Kasumi-1 (cell line): ENCODE measurements around the gene SCLY.
A peak's percentile ranks its signal among the peaks of the same experiment; 100 is the strongest.

Experiments
- DNase-seq, 2 experiments: peaks; one replicate each; lab custom pipeline; 2025; lab: John Stamatoyannopoulos, UW

Gene SCLY

GRCh38 chr2:238139196-238140039 lies 78.6 kb downstream of the SCLY start:
- DNase-seq: no peak

GRCh38 chr2:238140040-238140439 lies 79.2 kb downstream of the SCLY start:
- DNase-seq: no peak

DNA sequence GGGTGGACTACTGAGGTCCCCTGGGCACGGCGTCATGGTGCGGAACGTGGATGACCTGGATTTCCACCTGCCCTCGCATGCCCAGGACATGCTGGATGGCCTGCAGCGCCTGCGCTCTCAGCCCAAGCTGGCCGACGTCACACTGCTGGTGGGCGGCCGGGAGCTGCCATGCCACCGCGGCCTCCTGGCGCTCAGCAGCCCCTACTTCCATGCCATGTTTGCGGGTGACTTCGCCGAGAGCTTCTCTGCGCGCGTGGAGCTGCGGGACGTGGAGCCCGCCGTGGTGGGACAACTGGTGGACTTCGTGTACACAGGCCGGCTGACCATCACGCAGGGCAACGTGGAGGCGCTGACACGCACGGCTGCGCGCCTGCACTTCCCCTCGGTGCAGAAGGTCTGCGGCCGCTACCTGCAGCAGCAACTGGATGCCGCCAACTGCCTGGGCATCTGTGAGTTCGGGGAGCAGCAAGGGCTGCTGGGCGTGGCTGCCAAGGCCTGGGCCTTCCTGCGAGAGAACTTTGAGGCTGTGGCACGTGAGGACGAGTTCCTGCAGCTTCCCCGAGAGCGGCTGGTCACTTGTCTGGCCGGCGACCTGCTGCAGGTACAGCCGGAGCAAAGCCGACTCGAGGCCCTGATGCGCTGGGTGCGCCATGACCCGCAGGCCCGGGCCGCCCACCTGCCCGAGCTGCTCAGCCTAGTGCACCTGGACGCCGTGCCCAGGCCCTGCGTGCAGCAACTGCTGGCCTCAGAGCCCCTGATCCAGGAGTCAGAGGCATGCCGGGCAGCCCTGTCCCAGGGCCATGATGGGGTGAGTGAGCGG lies 80.1 kb downstream of the SCLY start:
- no peak for DNase-seq

DNA sequence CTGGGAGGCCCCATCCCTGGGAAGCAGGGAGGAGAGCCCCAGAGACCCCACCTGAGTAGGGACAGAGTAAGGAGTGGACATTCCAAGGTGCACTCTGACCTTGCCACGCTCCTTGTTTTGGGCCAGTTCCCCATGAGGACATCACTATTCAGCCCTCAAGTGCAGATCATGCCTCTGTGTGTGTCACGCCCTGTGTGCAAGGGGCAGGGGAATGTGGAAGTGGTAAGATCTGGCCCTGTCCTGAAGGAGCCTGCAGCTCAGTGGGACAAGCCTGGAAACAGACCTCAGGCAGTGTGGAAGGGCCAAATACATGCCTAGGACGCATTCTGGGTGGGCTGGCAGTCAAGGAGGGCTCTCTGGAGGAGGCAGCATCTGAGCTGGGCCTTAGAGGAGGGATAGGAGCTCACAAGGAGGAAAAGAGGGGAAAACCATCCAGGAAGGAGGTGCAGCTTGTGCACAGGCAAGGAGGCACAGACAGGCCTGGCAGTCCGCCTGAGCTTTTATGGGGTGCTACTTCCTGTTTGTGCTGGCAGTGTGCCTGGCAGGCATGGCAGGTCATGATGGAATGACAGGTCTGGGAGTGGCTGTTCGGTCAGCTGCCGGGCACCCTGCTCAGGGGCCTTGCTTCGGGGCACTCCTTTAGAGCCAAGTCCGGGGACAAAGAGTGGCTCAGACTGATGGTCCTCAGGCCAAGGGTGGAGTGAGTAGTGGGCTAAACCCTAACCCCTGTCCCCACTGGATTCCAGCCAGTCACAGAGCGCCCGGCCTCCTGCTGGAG lies 80.9 kb downstream of the SCLY start:
- DNase-seq: peak in 1 of 2 experiments; percentile 5

GRCh38 chr2:238142382-238143205 lies 81.8 kb downstream of the SCLY start:
- no peak for DNase-seq

DNA sequence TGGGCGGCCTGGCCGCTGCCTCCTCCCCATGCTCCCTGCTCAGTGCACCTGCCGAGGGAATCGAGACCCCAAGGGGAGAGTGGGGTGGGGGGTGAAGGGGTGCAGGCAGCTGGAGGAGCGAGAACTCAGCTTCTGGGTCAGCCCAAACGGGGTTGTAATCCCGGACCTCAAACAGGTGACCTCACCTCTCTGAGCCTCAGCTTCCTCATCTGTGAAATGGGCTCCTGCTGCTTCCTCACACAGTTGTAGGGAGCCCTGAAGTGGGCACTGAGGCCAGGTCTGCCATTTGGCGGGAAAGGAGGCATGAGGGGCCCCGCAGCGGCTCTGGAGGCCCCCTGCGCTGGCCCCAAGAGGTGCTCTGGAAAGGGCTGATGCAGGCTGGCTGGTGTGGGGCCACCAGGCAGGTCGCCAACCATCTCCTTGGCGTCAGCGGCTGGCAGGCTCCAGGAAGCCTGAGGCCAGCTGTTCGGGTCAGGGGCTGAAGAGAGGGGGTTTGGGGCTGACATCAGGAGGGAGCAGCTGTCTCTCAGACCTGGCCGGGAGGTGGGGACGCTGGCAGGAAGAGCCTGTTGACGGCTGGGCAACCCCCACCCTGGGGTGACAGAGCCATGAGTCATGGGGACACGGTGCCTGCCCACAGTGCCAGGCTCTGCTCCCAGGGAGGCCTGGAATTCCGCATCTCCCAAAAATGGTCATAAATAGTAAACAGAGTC lies 82.6 kb downstream of the SCLY start:
- DNase-seq: no peak

GRCh38 chr2:238144262-238144661 lies 83.5 kb downstream of the SCLY start:
- DNase-seq: no peak

DNA sequence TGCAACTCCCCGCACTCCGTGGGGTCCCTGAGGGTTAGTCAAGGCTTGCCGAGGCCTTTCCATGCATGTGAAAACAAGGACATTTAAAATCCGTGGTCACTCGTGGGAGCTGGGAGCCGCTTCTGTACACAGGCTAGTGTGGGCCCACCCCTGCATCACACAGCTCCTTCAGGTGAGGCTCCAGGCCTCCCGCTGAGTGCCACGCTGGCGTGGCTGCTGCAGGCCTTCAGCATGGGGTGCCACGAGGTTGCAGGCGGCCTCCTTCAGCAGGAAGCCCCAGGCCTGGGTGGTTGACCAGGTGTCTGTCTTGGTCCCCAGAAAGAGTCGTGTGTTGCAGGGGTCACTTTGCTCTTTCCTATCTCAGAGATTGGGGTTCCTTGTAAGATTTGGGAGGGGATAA lies 84.2 kb downstream of the SCLY start:
- DNase-seq: no peak

DNA sequence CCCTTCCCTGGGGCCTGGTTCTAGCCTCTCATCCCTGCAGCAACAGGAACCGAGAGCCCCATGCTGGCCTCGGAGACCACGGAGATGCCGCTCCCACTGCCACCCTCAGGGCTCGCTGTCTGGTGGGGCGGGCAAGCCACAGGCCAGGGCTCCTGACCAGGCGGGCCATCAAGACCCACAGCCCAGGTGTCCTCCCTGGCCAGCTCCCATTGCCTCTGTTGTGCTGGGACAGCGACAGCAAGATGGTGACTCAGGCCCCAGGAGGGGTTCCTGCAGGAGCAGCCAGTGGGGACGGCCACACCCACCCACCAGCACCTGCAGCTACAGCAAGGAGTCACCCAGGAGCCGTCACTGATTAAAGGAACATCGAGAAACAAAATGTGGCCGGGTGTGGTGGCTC lies 85.0 kb downstream of the SCLY start:
- no peak for DNase-seq

DNA sequence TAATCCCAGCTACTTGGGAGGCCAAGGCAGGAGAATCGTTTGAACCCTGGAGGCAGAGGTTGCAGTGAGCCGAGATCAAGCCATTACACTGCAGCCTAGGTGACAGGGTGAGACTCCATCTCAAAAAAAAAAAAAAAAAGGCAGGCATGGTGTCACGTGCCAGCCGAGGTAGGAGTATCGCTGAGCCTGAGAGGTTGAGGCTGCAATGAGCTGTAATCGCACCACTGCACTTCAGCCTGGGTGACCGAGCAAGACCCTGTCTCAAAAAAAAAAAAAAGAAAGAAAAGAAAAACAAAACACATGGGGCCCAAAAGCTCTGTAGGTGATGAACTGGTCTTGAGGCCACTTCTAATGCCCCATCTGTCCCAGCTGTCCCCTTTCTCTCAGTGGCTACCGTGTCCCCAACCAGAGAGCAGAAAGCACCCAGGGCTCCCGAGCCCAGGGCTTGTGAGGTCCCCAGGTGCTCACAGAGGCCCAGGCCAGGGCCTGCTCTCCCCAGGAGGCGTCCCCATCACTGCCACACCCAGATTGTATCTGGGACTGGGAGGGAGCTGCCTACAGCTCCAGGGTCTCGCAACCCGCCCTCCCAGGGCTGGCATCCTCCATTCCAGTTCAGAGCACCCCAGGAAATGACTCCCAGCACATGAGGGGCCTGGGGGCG lies 86.2 kb downstream of the SCLY start:
- DNase-seq: no peak

DNA sequence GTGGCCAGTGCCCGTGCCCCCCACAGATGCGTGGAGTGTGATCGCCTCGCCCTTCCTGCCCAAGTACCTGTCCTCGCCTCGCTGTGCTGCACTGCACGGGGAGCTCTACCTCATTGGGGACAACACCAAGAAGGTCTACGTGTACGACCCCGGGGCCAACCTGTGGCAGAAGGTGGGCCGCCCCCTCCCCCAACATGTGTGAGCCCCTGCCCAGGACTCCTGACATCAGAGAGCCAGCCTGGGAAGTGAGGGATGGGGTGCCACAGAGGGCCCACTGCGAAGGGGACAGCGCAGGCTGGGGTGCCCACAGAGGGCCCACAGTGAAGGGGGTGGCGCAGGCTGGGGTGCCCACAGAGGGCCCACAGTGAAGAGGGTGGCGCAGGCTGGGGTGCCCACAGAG lies 88.2 kb downstream of the SCLY start:
- DNase-seq: no peak
